Mesodermal cell (in vitro differentiated cells): ENCODE data around the gene NEIL3.
"Not testable (repeated sequence)": the region's sequence is repeated elsewhere in the genome, so short reads cannot be mapped to it uniquely, and the experiment has no call there.

ENCODE experiments used
- H3K27ac ChIP-seq: 2 replicates; pipeline ENCODE4 v1.7.0; 2013; ENCODE audit warnings: mild to moderate bottlenecking, low read depth, low read length, moderate library complexity; ENCODE audit not compliant: severe bottlenecking
- H3K36me3 ChIP-seq: 2 replicates; pipeline ENCODE4 v1.7.1; 2013; ENCODE audit warnings: mild to moderate bottlenecking, low read length, moderate library complexity; ENCODE audit not compliant: control insufficient read depth, insufficient read depth
- H3K4me1 ChIP-seq: one replicate; pipeline ENCODE4 v1.7.1; 2013; ENCODE audit warnings: mild to moderate bottlenecking, low read length; ENCODE audit not compliant: insufficient read depth, control insufficient read depth, poor library complexity, severe bottlenecking
- H3K4me3 ChIP-seq: 2 replicates; pipeline ENCODE4 v1.7.0; 2013; ENCODE audit warnings: low read length, control low read depth, mild to moderate bottlenecking; ENCODE audit not compliant: insufficient read depth, poor library complexity, severe bottlenecking; ENCODE audit errors: extremely low read depth
- H3K9me3 ChIP-seq: 2 replicates; pipeline ENCODE4 v1.7.1; 2013; ENCODE audit warnings: mild to moderate bottlenecking, low read length, moderate library complexity; ENCODE audit not compliant: control insufficient read depth
- WGBS, 2 experiments: methylation state at CpG; one replicate each; pipeline ENCODE4 v1.1.5; 2013; ENCODE audit warnings: missing lambda C conversion rate in 2 of 2; ENCODE audit not compliant: insufficient coverage in 2 of 2; 5-methylcytosine and 5-hydroxymethylcytosine counted together

NEIL3 gene

GRCh38 chr4:177302371-177303100, 7.1 kb upstream of the NEIL3 start:
- Histone ChIP-seq H3K4me3 (no peak overlapping the region), H3K9me3 (peaks cover 7% of the 10 kb centered on the region), H3K36me3 (no peaks in the 10 kb centered on the region), H3K27ac (no peak overlapping the region), H3K4me1 (no peaks in the 10 kb centered on the region)
- 83 to 100% methylated on average over 1 to 2 of the region's 4 CpGs for WGBS, 2 experiments

- WGBS, 2 experiments: 100% methylated on average over 2 of the region's 4 CpGs; no CpG with 5 or more reads in 1 of the 2 experiments
- H3K4me3 ChIP-seq: no peak overlapping the region
- H3K4me1 ChIP-seq: no peaks in the 10 kb centered on the region
- no peaks in the 10 kb centered on the region for H3K9me3 ChIP-seq
- no peak overlapping the region for H3K27ac ChIP-seq
- no peaks in the 10 kb centered on the region for H3K36me3 ChIP-seq
Observed at GRCh38 chr4:177304094-177304493, 5.6 kb upstream of the NEIL3 start.

GRCh38 chr4:177304864-177305263, 4.8 kb upstream of the NEIL3 start:
- not testable (repeated sequence) for H3K27ac ChIP-seq, H3K36me3 ChIP-seq, H3K4me3 ChIP-seq, H3K9me3 ChIP-seq, H3K4me1 ChIP-seq
- 80% methylated on average over 2 of the region's 3 CpGs; no CpG with 5 or more reads in 1 of the 2 experiments for WGBS, 2 experiments

DNA sequence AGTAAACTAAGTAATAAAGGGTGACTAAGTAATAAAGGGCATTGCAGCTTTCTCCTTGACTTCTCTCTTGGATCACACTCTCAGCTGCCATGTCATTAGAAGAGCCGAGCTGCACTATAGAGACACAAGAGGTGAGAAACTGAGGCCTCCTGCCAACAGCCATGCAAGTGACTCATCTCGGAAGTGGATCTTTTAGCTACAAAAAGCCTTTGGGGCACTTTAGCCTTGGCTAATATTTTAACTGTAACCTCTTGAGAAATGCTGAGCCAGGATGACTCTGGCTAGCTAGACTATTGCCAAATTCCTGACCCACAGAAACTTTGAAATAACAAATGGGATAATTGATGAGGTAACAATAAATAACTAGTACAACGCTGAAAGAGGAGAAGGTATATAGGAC, 1.5 kb upstream of the NEIL3 start:
- H3K4me1 ChIP-seq: no peaks in the 10 kb centered on the region
- no peaks in the 10 kb centered on the region for H3K36me3 ChIP-seq
- H3K4me3 ChIP-seq: no peak overlapping the region
- 94 to 100% methylated on average over 2 of the region's 3 CpGs for WGBS, 2 experiments
- H3K27ac ChIP-seq: no peak overlapping the region
- H3K9me3 ChIP-seq: no peaks in the 10 kb centered on the region

DNA sequence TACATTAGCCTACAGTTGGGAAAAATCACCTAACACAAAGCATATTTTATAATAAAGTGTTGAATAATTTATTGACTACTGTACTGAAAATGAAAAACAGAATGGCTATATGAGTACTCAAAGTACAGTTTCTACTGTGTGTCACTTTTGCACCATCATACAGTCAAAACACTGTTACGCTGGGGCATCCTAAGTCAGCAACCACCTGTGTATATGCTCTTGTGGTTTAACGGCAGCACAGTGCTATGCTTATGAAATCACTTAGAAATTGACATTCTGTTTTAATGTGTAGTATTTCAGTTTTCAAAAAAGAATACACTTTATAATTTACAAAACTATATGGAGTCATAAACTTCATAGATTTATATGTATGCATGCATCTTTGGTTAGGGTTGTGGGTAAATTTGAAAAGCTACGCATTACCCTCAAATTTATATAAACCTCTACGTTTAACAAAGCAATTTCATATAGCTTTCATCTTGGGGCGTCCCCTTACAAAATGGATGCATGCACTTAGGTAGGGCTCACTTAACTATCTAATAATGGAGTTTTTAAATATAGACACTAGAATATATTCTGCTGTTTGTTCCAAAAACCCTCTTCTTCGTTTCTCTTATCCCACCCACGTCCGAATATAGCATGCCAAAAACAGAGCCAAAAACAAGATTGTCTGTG, 690 bp upstream of the NEIL3 start:
- peak overlapping the region; percentile 73 for H3K4me3 ChIP-seq

GRCh38 chr4:177311589-177311988, 1.9 kb downstream of the NEIL3 start:
- no peaks in the 10 kb centered on the region for H3K9me3 ChIP-seq
- H3K4me1 ChIP-seq: no peaks in the 10 kb centered on the region
- no peak overlapping the region for H3K27ac ChIP-seq
- 100% methylated on average over 1 of the region's 7 CpGs; no CpG with 5 or more reads in 1 of the 2 experiments for WGBS, 2 experiments
- H3K4me3 ChIP-seq: no peak overlapping the region
- no peaks in the 10 kb centered on the region for H3K36me3 ChIP-seq

More for the DNA sequence above, 690 bp upstream of the NEIL3 start:
- 100% methylated on average over 1 of the region's 8 CpGs; no CpG with 5 or more reads in 1 of the 2 experiments for WGBS, 2 experiments
- Histone ChIP-seq H3K27ac (no peak overlapping the region), H3K4me1 (no peaks in the 10 kb centered on the region), H3K9me3 (no peaks in the 10 kb centered on the region), H3K36me3 (no peaks in the 10 kb centered on the region)

- Histone ChIP-seq H3K9me3 (no peaks in the 10 kb centered on the region), H3K4me1 (no peaks in the 10 kb centered on the region), H3K27ac (no peak overlapping the region), H3K36me3 (no peaks in the 10 kb centered on the region), H3K4me3 (no peak overlapping the region)
- 100% methylated on average over 1 of the region's 1 CpG; no CpG with 5 or more reads in 1 of the 2 experiments for WGBS, 2 experiments
Observed at GRCh38 chr4:177313263-177313662, 3.6 kb downstream of the NEIL3 start.

- Histone ChIP-seq H3K27ac (no peak overlapping the region), H3K4me3 (no peak overlapping the region), H3K9me3 (no peaks in the 10 kb centered on the region), H3K36me3 (no peaks in the 10 kb centered on the region), H3K4me1 (no peaks in the 10 kb centered on the region)
- WGBS, 2 experiments: 100% methylated on average over 1 of the region's 4 CpGs; no CpG with 5 or more reads in 1 of the 2 experiments
Observed at GRCh38 chr4:177315767-177316464, 6.2 kb downstream of the NEIL3 start.

GRCh38 chr4:177320721-177321120, 11.0 kb downstream of the NEIL3 start:
- Histone ChIP-seq H3K9me3 (no peaks in the 10 kb centered on the region), H3K4me3 (no peak overlapping the region), H3K27ac (no peak overlapping the region), H3K36me3 (peaks cover 4% of the 10 kb centered on the region), H3K4me1 (no peaks in the 10 kb centered on the region)
- 100% methylated on average over 1 to 5 of the region's 5 CpGs for WGBS, 2 experiments

GRCh38 chr4:177321647-177322046, 12.0 kb downstream of the NEIL3 start:
- Histone ChIP-seq H3K4me3 (no peak overlapping the region), H3K36me3 (peaks cover 5% of the 10 kb centered on the region), H3K4me1 (no peaks in the 10 kb centered on the region), H3K27ac (no peak overlapping the region), H3K9me3 (no peaks in the 10 kb centered on the region)
- WGBS, 2 experiments: no CpG with 5 or more reads among the region's 3 CpGs
